Kidney tubule cell (primary cell): Measurements from ENCODE around the gene LOXL4.

Experiments used
- DNase-seq: peaks from one replicate; pipeline ENCODE4 v3.0.0-alpha.2; 2018; ENCODE audit warnings: low spot score

LOXL4 gene

DNA sequence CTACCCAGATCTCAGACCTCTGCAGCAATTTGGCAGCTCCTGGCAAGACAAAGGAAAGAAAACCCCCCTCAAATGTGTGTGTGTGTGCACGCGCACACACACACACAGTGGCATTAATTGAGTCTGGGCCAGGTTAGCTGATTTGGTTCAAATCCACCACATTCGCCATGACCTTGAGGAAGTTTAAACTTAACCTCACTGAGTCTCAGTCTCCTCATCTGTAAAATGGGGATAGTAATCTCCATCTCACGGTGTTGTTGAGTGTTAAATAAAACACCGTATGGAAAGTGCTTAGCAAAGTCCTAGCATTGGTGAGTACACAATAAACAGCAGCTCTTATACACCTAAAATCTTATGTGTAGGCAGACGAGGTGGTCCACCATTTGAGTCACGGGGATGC is 4.9 kb downstream of the LOXL4 start:
- DNase-seq, result no peak

DNA sequence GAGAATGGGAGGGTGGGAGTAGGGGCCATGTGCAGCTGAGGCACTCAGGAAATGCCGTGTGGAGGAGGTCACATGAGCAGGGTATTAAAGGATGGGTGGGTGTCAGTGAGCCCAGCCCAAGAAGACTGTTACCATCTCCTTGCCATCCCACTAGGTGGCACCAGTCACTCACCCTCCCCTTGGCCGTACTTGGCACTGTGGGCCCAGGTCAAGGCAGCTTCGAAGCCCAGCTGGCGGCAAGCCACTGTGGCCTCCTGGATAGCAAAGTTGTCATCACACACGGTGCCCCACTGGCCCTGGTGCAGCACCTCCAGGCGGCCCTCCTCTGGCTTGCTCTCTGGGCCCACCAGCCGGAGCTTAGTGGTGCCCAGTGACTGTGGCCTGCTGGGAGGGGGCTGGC is 5.4 kb downstream of the LOXL4 start:
- DNase-seq, result peak; percentile 67

DNA sequence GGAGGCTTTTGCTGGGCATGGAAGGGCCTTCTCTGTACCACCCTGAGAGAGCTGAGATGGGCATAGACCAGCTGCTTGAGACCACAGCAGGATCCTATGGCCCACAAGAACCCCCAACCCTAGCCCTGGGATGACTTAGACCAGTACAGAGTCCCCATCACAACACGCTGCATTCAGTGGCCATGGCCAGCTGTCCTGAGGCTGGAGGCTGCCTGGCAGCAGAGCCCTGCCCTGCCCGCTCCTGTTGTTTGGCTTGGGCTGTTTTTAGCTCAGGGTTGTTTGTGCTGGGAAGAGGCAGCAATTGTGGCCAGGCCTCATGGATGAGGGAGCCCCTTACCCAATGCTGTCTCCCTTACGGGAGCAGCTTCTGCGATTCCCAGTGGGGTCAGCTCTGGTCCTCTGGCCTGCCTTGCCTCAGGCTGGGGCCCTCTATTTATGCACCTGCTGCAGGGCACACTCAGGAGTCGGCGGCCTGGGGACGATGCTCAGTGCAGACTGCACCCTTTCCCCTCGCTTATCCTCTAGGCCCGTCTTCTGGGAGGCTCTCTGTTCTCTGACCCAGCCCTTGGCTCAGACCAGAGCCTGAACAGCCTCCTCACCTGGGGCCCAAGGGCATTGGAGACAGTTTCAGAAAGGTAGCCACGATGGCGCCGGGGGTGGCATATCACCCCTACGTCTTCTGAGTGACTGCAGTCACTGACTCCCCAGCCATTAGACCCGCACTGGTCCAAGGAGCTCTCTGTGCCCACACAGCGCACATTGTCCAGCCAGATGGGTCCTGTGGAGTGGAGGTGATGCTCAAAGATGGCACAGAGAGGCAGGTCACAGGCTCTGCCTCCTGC is 6.3 kb downstream of the LOXL4 start:
- DNase-seq, result no peak

DNA sequence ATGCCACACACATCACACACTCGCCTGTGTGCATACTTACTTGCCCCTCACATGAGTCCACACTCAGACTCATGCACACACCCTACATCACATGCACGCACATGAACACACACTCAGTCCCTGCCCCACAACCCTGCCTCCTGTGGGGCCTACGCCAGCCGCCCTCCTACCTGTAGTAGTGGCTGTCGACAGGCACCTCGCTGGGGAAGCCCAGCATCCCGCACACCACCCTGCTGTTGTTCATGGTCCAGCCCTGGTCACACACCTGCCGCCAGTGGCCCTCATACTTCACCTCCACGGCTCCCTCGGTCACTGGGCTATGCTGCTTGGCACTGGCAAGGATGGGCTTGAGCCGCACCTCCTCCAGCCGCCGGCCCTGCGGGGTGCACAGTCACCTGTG is 7.2 kb downstream of the LOXL4 start:
- DNase-seq, result no peak

DNA sequence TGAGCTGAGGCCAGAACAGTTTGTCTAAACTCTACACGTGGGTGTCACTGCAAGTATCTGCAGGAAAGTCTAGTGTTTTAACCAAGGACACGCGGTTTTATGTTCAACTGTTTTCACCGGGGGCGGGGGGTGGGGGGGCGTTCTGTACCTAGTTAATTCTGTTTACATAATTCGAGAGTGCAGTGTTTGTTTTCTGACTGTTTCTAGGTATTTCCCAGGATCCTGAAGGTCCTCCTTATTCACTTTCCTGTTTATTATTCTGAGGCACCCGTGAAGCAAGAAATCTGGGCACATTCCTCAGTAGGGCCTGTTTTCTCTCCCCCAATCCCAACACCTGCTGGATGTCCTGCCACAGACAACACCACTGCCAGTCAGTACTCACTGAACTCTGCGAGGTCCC is 7.6 kb downstream of the LOXL4 start:
- DNase-seq, result no peak

DNA sequence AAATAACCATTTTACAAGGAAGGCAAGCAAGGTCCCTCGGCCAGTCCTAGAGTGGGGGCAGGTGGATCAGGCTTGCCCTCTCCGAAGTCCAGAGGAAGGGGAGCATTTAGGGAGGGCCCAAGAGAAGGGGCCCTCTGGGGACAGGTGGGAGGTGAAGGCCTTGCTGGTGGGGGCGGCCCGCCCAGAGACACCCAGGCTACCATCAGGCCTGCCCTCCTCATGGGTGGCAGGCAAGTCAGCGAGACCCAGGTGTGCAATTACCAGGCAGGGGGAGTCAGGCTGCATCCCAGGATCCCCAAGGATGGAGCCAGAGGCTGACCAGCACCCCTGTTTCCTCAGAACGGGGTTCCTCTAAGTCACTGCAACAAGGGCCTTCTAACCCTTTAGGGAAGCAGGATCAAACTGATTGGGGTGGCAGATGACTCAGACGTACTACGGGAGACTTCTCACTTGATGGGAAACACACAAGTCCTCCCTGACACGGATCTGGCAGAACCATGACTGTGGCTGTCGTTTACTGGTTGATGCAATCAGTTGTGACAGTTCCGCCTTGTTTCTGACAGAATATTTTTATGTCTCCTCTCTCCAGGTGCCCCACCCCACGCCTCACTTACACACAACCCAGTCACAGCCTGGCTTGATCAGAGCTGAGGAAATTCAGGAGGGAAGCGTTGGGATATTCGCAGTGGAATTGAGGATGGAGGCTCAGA is 8.2 kb downstream of the LOXL4 start:
- DNase-seq, result peak; percentile 44

DNA sequence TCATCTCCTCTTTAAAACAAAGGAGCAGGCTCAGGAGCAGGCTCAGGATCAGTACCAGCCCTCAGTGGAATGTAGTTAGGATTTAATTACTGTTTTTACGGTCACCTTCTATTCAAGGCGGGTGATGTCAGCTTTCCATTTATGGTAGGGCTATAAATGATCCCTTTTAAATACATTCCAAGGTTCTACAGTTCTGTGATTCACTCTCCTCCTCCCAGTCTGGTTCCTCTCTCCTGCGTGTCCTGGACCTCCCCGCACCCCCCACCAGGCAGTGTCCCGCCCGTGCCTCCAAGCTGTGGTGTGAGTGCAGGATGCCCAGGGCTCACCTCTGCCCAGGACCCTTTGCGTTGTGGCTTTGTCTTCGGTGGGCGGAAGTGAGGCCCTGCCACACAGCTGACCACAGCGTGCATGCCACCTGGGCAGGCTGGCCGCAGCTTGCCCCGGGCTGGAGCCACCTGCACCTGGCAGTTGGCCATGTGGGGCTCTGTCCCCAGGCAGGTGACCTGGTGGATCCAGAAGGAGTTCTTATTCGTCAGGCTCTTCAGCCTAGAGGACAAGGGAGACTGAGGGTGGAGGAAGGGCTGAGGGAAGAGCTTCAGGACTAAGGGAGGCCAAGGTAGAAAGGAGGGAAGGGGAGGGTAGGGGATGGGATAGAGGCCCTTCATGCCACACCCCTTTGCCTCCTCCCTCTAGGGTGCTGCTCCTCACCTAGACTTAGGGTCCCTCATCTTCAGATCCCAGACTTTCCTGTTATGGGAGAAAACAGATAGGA is 9.1 kb downstream of the LOXL4 start:
- DNase-seq, result peak; percentile 60

DNA sequence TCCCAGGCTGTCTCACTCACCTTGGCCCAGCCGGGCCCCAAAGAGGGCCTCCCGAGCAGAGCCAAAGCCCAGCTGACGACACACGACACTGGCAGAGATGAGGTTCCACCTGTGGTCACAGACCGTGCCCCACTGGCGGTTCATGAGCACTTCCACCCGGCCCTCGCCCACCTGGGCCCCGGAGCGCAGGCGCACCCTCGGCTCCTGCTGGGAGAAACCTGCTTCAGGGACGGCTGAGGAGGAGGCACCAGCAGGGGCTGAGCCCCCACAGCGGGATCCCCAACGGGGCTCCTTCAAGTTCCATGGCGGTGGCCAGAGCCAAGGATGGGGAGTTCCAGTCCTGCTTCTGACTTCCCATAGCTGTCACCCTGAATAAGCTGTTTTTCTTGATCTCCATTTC is 10.0 kb downstream of the LOXL4 start:
- DNase-seq, result no peak

DNA sequence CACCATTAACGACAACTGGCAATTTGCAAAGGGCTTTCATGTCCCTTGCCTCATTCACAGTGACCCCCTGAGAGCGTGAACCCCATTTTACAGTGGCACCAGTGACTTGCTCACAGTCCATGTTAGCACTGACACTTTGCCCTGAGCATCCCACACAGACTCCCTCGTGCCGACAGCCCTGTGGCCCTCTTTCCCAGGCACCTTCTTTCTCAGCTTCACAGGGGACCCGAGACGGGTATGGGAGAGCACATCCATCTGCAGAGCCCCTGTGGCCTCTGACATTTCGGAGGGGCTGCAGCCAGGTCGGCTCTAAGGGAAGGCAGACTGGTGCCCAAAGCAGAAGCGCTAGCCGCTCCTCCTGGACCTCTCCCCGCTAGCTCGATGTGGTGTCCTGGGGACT is 10.8 kb downstream of the LOXL4 start:
- DNase-seq, result no peak

DNA sequence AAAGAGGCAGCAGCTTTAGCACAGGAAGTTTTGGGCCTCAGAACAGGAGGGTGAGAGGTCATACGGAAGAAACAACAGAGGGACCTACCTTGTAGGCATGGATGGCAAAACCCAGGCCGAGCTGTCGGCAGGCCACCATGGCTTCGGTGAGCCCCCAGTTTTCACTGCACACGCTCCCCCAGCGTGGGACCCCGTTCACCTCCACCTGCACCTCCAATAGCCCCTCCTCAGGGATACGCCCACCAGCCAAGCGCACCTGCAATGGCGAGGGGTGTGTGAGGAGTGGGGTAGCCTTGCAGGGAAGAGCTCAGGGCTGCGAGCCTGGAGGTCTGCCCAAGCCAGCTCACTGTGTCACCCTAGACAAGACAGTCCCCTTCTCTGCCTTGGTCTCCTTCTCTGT is 11.3 kb downstream of the LOXL4 start:
- DNase-seq, result no peak

DNA sequence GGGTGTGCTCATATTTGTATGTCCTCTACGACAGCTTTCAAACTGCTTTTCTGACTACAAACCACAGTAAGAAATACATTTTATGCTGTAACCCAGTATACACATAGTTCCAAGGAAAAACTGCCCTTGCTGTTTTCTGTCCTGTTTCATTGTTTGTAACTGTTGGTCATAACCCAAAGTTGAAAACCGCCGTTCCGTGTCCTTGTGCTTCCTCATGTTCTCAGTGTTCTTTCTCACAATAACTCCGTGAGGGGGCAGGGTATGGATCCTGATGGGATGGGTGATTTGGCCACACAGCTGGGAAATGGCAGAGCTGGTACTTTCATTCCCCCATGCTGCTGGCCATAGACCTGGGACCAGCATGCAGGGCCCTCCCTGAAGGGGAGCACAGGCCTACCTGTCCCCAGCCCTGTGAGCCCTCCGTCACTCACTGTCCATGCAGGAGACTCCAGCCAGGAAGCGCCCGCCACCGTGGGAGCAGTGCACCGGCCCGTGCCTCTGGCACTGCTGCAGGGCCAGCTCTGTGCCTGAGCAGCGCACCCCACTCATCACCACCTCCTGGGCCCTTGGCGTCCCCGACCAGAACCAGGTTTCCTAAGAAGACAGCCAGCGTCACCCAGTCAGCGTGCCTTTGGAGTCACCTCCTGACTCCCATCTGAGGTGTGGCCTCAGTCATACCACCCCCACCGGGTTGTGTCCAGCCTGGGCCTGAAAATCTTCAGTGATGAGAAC is 12.7 kb downstream of the LOXL4 start:
- DNase-seq, result no peak

DNA sequence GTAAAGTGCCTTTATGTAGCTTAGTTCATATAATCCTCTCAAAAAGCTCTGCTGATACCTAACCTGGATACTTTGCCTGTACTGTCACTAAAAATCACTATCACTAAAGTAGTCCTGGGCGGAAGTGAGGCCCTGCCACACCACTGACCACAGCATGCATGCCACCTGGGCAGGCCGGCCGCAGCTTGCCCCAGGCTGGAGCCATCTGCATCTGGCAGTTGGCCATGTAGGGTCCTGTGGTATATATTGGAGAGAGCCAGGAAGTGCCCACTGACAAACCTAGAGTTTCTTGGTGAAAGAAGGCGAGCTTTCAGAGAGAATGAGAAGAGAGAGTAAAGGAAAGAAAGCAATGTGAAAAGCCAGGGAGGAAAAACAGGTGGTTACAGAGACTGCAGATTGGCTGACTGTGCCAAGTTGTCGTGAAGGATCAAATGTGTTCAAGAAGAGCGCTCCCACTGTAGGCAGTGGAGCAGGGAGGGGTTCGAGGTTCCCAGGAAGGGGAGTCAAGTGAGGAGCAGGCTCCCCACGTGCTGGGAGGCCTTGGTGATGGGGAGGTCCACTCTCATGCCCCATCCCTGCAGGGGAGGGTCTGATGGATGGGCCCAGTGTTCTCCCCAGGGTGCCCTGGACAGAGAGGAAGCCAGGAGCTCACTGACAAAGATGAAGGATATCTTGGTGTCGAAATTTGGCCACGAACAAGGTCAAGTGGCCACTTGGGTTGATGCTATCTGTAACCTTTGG is 13.6 kb downstream of the LOXL4 start:
- DNase-seq, result no peak

DNA sequence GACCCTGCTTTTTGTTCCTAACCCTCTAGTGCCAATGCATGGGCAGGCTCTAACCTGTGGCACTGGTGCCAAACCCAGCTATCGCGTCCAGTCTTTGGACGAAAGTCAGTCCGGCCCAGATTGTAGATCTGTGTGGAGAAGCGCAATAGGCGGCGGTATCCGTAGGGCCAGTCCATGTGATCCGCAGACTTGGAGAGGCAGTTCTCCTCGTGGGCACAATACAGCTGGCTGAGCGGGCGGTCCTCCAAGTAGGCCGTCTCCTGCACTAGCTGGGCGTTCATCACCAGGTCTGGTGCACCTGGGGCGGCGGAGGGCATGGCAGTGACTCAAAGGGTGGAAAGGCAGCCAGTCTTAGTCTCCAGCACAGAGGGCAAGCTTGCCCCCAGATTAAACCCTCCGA is 14.5 kb downstream of the LOXL4 start:
- no peak for DNase-seq

DNA sequence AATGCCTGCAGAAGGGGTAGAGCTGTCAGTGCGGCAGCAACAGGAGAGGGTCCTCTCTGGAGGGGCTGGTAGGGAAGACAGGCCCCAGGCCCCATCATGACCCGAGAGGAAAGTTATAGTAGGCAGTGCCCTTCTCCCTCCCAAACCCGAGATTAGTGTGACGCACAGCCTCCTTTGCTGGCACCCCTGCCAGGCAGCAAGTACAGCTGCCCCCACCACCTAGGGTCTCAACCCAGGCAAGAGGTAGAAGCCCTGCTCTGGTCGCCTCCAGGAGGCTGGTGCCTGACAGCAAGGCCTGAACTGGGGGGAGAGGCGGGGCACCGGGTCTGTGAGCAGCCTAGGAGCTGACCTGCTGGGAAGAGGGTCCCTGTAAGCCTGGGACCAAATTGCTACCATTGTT is 15.5 kb downstream of the LOXL4 start:
- no peak for DNase-seq

DNA sequence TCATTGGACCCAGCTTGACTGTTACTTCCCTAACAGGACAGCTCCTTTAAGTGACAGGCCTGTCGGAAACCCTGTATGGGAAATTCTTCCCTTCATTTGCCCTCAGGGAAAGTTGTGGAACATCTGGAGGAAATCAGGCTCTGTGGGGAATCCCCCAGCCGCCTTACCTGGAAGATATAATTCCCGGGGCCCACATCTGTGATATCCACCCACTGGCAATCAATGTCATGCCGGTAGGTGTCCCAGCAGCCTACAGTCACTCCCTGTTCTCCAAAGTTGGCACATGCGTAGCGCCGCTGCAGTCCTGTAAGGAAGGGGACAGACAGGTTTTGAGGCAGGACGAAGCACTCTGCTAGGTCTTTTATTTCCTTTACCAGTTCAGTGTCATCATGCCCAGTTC is 16.6 kb downstream of the LOXL4 start:
- DNase-seq, result no peak

DNA sequence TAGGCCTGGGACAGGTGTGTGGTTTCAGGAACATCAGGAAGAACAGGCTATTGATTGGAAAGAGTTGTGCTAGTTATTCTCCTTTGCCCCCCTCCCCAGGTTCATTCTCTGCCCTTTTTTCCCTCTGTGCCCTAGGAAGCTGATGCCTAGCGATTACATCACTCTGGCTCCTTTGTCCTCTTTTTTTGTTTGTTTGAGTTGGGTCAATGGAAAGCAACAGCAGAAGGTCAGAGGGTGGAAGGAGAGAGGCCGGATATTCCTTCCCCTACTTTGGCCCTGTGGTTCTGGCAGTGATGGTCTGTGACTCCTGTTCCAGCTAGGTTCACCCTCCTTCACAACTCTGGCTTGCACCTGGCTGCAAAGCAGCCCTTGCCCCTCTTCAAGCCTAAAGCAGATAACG is 18.9 kb downstream of the LOXL4 start:
- DNase-seq, result no peak

DNA sequence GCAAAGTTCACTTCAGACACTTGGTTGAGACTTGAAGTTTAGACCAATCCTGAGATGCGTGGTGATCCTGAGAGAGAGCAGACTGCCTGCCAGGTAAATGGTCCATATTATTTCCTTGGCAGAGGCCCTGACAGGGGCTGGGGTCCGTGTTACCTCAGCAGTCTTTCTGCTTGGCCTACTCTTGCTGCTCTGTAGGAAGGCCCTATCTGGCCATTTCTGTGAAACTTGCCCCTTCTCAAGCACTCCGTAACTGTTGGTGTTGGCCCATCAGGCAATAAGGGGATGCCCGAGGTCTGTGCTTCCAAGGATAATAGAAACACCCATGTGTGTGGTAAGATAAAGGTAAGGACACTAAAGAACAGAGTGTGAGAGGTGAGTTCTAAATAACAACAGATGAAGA is 20.0 kb downstream of the LOXL4 start:
- DNase-seq, result no peak

DNA sequence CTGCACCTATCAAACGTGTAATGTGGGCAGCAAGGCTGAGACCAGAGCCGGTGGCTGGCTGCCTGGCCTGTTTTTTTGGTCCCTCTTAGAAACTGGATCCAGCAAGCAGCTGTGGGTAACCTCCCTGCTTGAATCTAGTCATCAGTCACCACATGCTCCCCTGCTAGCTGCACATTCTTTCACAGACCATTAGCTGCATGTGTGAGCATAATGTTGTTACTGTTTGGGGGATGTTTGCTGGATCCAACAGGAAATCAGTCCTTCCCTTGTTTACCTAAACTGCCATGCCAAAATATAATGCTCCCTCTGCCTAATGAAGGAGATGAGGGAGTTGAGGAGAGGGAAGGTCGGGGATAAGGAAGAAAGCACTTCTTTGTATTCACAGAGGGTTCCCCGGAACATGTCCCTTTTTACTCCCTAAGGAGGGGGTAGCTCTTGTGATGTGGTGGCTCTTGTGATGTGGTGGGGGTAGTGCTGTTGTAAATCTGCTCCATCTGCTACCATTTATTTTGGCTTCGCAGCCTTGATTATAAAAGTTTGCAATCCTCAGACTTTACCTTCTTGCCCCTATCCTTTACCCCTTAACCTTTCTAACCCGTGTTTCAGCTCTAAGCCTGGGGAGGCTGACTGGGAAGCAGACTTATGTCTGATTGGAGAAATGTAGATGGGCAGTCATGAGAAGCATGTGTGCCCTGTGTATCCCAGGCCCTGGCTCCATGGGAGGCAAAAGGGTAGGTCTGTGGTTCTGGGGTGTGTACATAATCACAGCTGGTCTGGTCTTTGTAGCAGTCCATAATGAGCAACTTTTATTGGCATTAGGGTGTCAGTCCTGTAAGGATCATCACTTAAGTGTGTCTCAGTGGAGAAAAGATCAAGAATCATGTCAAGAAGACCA is 20.8 kb downstream of the LOXL4 start:
- DNase-seq, result peak; percentile 81

DNA sequence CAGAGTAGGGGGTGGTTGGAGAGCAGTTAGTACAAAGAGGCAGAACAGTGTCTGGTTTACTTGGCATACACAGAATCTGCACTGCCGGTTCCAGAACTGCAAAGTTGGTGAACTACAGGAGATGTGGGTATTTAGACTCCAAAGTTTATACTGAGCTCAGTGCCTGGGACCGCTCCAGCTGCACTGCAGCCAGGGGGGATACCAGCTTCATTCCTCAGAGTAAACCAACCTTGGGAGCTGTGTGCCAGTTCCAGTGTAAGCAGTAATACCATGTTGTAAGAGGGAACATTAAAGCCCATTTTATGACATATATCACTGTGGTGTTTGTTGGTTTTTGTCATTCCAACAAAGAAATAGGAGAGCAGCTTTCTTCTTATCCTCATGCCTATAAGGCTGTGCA is 23.4 kb downstream of the LOXL4 start:
- DNase-seq, result no peak

DNA sequence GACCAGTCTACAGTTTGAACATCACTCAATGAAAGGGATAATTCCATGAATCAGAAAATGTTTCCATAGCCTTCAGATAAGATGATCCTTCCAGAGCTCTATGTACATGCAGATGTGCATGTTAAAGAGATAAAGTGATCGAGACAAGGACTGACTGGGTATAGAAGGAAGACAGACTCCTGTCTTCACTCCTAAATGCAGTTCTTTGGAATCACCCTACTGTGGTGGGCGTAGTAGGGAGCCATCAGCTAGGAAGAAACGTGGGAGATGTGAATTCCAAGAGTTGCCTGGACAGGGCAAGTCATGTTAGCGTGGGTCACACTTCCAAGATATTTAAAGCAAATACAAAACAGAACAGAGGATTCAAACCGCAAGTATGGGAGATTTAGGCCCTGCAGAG is 23.9 kb downstream of the LOXL4 start:
- DNase-seq, result no peak

DNA sequence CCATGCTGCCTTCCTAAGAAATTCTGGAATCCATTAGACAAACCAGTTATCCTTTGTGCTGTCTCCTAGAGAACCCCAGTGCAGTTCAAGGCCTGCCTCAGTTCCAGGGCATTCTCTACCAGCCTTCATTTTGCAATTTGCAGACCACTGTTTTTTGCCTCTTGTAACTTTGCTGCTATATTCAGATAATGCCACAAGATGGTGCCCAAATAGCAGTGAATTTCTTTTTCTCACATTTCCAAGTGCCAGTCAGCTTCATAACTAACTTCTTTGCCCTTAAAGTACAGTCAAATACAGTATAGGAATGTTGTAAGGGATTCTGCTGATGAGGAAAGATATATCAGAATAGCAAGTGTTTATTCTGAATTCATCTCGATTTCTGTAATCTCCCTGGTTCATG is 25.2 kb downstream of the LOXL4 start:
- DNase-seq, result peak; percentile 27
